ENCODE measurements around the gene SURF2.

The SURF2 gene

GRCh38 chr9:133359399-133360175, 3.2 kb downstream of the SURF2 start:
- H3K36me3 Mint-ChIP-seq: peaks cover 61% of the 10 kb centered on the region
- H3K4me1 Mint-ChIP-seq: peaks cover 42% of the 10 kb centered on the region
- peak overlapping the region; percentile 72 for H3K27ac Mint-ChIP-seq
- H3K9me3 Mint-ChIP-seq: no peaks in the 10 kb centered on the region
- no peaks in the 10 kb centered on the region for H3K27me3 Mint-ChIP-seq
- no peak overlapping the region for H3K4me3 Mint-ChIP-seq
- ATAC-seq: no peak

DNA sequence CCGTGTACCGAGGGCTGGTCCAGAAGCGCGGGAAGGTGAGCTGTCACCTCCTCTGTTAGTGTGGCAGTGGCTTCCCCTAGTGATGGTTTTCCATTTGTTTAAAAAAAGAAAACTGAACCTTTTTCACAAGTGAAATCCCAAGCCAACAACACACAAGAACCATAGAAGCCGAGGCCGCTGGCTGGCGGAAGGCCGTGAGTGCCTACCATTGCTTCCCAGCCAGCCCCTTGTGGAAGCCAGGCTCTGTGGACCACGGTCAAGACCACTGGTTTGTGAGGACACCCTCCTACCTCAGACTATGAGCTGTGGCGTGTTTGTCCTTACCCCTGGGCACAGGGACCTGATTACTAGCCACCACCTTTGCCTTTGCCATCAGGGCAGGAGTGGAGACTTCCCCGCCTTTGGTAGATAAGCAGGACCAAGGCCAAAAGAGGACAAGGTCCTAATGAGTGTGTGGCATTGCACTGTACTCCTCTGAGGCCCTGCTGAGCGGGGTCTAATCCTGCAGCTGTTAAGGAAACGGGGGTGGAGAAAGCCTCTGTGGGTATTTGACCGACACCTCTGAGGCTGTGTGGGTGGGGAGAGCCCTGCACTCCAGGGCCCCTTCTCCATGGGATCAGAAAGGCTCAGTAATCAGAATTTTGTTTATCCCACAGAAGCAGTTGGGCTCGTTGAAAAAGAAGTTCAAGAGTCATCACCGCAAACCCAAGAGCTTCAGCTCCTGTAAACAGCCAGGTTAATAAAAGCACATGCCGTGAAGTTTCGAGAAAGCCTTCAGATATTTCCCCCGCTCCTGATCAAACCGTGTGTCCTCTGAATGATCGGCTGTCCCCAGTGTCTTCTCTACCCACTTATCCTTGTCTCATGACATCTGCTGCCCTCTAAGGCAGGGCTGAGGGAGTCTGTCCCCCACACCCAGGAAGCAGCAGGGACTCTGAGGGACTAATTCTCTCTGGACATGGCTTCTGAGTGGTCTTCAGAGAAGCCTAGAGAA, 4.3 kb downstream of the SURF2 start:
- Mint-ChIP-seq H3K27me3 (no peaks in the 10 kb centered on the region), H3K36me3 (peaks cover 68% of the 10 kb centered on the region), H3K9me3 (no peaks in the 10 kb centered on the region), H3K4me3 (no peak overlapping the region), H3K27ac (no peak overlapping the region), H3K4me1 (peaks cover 34% of the 10 kb centered on the region)
- no peak for ATAC-seq

- no peaks in the 10 kb centered on the region for H3K27me3 Mint-ChIP-seq
- no peak for ATAC-seq
- no peaks in the 10 kb centered on the region for H3K9me3 Mint-ChIP-seq
- H3K36me3 Mint-ChIP-seq: peaks cover 76% of the 10 kb centered on the region
- H3K27ac Mint-ChIP-seq: no peak overlapping the region
- no peak overlapping the region for H3K4me3 Mint-ChIP-seq
- H3K4me1 Mint-ChIP-seq: peaks cover 34% of the 10 kb centered on the region
Measured at GRCh38 chr9:133361507-133362092, 5.2 kb downstream of the SURF2 start.

DNA sequence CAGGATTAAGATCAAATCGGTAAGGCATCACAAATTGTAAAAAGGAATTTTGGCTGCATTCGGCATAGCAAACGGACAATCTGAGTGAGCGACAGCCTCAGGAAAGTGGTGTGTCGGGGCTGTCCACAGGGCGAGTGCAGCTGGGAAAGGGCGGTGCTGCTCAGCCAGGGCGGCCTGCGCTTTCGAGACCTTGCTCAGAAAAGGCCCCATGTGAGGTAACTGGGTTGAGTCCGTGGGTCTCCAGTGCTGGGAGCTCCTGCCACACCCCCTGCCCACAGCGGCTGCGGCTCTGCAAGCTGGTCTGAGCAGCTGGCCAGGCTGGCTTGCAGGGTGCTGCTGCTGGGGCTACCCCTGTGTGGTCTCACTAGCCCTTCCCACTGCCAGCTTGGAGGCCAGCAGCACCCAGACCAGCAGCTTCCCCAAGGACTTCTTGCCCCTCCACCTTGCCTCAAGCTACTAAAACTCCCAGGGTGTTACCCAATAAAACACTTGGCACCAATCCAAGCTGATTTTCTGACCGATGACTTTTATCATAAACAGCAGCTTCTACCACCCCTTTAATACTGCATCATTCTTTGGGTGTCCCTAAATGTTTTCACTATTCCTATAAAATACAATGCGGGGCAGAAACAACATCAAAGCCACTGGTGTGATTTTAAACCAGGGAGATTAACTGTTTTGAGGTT, 6.2 kb downstream of the SURF2 start:
- H3K27me3 Mint-ChIP-seq: no peaks in the 10 kb centered on the region
- peaks cover 26% of the 10 kb centered on the region for H3K4me1 Mint-ChIP-seq
- H3K27ac Mint-ChIP-seq: no peak overlapping the region
- ATAC-seq: no peak
- peaks cover 76% of the 10 kb centered on the region for H3K36me3 Mint-ChIP-seq
- no peaks in the 10 kb centered on the region for H3K9me3 Mint-ChIP-seq
- H3K4me3 Mint-ChIP-seq: no peak overlapping the region

GRCh38 chr9:133366435-133366834, 10.1 kb downstream of the SURF2 start:
- Mint-ChIP-seq H3K27ac (no peak overlapping the region), H3K36me3 (peaks cover 72% of the 10 kb centered on the region), H3K4me1 (peaks cover 34% of the 10 kb centered on the region), H3K9me3 (no peaks in the 10 kb centered on the region), H3K27me3 (no peaks in the 10 kb centered on the region), H3K4me3 (no peak overlapping the region)
- ATAC-seq: no peak

DNA sequence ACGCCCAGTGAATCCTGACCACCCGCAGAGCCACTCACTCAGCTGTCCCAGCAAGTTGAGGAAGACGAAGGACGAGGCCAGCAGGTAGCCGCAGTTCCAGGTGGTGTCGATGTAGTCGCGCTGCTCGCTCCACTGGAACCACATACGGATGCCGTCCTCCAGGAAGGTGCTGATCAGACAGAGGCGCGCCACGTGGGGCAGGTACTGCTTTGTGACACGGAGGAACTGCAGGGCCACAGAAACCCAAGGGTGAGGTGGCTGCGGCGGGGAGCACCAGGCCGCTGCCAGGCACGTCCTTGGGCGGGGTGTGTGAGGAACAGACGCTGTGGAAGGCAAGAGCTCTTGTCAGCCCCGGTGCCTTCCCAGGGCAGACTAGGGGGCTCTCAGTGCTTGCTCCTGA, 10.9 kb downstream of the SURF2 start:
- no peak for ATAC-seq
- Mint-ChIP-seq H3K27me3 (no peaks in the 10 kb centered on the region), H3K4me3 (no peak overlapping the region), H3K9me3 (no peaks in the 10 kb centered on the region), H3K27ac (no peak overlapping the region), H3K4me1 (peaks cover 42% of the 10 kb centered on the region), H3K36me3 (peaks cover 64% of the 10 kb centered on the region)

DNA sequence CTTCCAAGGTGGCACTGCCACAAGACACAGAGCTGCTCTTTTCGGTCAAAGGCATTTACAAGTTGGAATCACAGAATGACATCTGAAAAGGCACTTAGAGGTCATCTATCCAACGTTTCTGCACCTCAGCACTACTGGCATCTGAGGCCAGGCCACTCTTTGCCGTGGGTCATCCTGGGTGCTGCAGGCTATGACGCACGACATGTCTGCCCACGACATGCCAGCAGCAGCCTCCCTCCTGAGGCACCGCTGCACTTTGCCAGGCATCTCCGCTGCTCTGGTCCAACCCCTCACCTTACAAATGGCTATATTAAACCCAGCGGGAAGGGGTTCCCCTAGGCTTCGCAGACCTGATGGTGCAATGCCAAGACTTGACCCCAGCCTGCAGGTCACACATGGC, 11.4 kb downstream of the SURF2 start:
- Mint-ChIP-seq H3K27me3 (no peaks in the 10 kb centered on the region), H3K36me3 (peaks cover 60% of the 10 kb centered on the region), H3K27ac (no peak overlapping the region), H3K4me1 (peaks cover 47% of the 10 kb centered on the region), H3K9me3 (no peaks in the 10 kb centered on the region), H3K4me3 (no peak overlapping the region)
- ATAC-seq: no peak

GRCh38 chr9:133368249-133368881, 12.0 kb downstream of the SURF2 start:
- Mint-ChIP-seq H3K4me1 (peaks cover 53% of the 10 kb centered on the region), H3K27me3 (no peaks in the 10 kb centered on the region), H3K9me3 (no peaks in the 10 kb centered on the region), H3K36me3 (peaks cover 54% of the 10 kb centered on the region), H3K4me3 (no peak overlapping the region), H3K27ac (peak overlapping the region; percentile 59)
- ATAC-seq: no peak

- no peak for ATAC-seq
- Mint-ChIP-seq H3K27me3 (no peaks in the 10 kb centered on the region), H3K36me3 (peaks cover 43% of the 10 kb centered on the region), H3K27ac (peak overlapping the region; percentile 59), H3K4me3 (no peak overlapping the region), H3K9me3 (no peaks in the 10 kb centered on the region), H3K4me1 (peaks cover 61% of the 10 kb centered on the region)
Measured at GRCh38 chr9:133369422-133369821, 13.1 kb downstream of the SURF2 start.

GRCh38 chr9:133369933-133370332, 13.6 kb downstream of the SURF2 start:
- Mint-ChIP-seq H3K27ac (peak overlapping the region; percentile 59), H3K27me3 (no peaks in the 10 kb centered on the region), H3K4me1 (peaks cover 66% of the 10 kb centered on the region), H3K36me3 (peaks cover 42% of the 10 kb centered on the region), H3K9me3 (no peaks in the 10 kb centered on the region), H3K4me3 (no peak overlapping the region)
- no peak for ATAC-seq

GRCh38 chr9:133370685-133371084, 14.3 kb downstream of the SURF2 start:
- peak overlapping the region; percentile 42 for H3K4me3 Mint-ChIP-seq
- H3K27me3 Mint-ChIP-seq: no peaks in the 10 kb centered on the region
- H3K27ac Mint-ChIP-seq: peak overlapping the region; percentile 59
- peaks cover 70% of the 10 kb centered on the region for H3K4me1 Mint-ChIP-seq
- H3K9me3 Mint-ChIP-seq: no peaks in the 10 kb centered on the region
- ATAC-seq: no peak
- H3K36me3 Mint-ChIP-seq: peaks cover 34% of the 10 kb centered on the region

DNA sequence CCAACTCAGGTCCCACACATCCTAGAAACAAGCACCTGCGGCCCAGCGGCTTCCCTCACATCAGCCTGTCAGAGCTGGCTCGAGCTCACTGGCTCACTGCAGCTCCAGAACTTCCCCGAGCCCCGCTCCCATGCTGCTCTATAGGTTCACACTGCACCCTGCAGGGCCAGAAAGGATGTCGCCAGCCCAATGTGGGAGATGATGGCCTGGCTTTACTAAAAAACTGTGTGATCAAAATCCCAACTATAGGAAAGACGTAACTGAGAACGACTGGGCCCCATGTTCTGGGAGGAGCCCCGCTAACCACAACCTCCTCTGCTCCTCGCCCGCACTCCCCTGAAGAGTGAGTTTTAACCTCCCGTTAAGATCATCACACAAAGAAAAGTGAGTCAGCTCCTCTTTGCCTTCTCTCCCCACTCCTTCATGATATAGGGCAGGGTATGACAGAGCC, 14.9 kb downstream of the SURF2 start:
- ATAC-seq: no peak
- Mint-ChIP-seq H3K9me3 (no peaks in the 10 kb centered on the region), H3K4me1 (peaks cover 70% of the 10 kb centered on the region), H3K36me3 (peaks cover 28% of the 10 kb centered on the region), H3K27ac (peak overlapping the region; percentile 59), H3K27me3 (no peaks in the 10 kb centered on the region), H3K4me3 (peak overlapping the region; percentile 42)

- Mint-ChIP-seq H3K36me3 (peaks cover 26% of the 10 kb centered on the region), H3K9me3 (no peaks in the 10 kb centered on the region), H3K27me3 (no peaks in the 10 kb centered on the region), H3K4me1 (peaks cover 70% of the 10 kb centered on the region), H3K27ac (peak overlapping the region; percentile 59), H3K4me3 (no peak overlapping the region)
- ATAC-seq: no peak
Measured at GRCh38 chr9:133372144-133372543, 15.8 kb downstream of the SURF2 start.

DNA sequence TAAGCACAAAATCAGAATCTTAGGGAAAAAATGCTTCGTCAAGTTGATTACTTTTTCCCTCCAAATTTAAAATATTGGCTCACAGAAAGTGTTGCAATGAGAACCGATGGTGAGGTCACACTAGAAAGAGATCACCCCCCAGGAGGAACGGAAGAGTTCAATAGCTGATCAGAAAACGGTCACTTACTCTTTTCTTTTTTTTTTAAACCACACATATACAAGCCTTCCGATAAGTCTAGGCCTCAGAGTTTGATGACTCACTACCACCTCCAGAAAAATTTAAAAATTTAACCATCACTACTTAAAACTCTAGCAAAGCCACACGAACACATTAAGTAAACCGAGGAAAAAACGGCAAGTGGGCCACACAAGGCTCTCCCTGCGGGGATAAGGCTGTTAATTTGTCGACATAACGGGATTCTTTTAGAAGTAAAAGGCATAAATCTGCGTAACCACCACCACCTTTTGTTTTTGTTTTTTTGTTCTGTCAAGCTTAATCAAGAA, 18.3 kb downstream of the SURF2 start:
- Mint-ChIP-seq H3K9me3 (no peaks in the 10 kb centered on the region), H3K27ac (peak overlapping the region; percentile 82), H3K27me3 (no peaks in the 10 kb centered on the region), H3K4me3 (peak overlapping the region; percentile 87), H3K4me1 (peaks cover 54% of the 10 kb centered on the region), H3K36me3 (peaks cover 13% of the 10 kb centered on the region)
- ATAC-seq: no peak

All from stimulated activated memory B cell treated with anti-CD40 and anti-IgM and Interleukin-4, amounts not matched to agents 10 μg/mL and 1 μg/mL and 100 μg/mL, for 72 hours (primary cell).